GM12878 (cell line): Measurements from ENCODE around the gene STAB2. TPM values are rescaled to one million over a fixed set of nuclear protein-coding genes. Genes with fewer than 3 reads are reported as not detected.

Experiments
- ATAC-seq: fragments of 200-7000 bp; cut with Tn5 transposase; 3 replicates; pipeline ENCODE4 v1.9.1; 2020; ENCODE audit warnings: mild to moderate bottlenecking, moderate library complexity
- BruUV-seq: library from RNA; stranded (reverse); fragments of 400-500 nt; replicated peaks from 2 replicates; lab custom pipeline; 2021; lab: Mats Ljungman, UMichigan
- CTCF ChIA-PET: fragments of 300-600 bp; sonication (Branson Sonifier 250); formaldehyde crosslinking; extraction: SDS; loops from one replicate; lab custom pipeline; 2021; ENCODE audit warnings: inconsistent platforms; lab: Yijun Ruan, JAX
- POLR2A ChIA-PET: fragments of 350-600 bp; formaldehyde crosslinking; extraction: SDS; loops from one replicate; lab custom pipeline; 2021; ENCODE audit warnings: inconsistent platforms; lab: Charles Lee
- RAD21 ChIA-PET: fragments of 300-600 bp; sonication (Branson Sonifier 250); formaldehyde crosslinking; loops from one replicate; lab custom pipeline; 2023; ENCODE audit warnings: antibody characterized with exemption; ENCODE audit not compliant: unreplicated experiment; lab: Charles Lee
- SMC1A ChIA-PET: fragments of 300-600 bp; sonication (Branson Sonifier 250); formaldehyde crosslinking; loops from one replicate; lab custom pipeline; 2023; ENCODE audit not compliant: unreplicated experiment, uncharacterized antibody; lab: Charles Lee
- DNase-seq: peaks from one replicate; pipeline ENCODE4 v3.0.0-alpha.2; 2011; ENCODE audit warnings: low read depth, low spot score
- FAIRE-seq: peaks from 3 replicates; lab custom pipeline; 2011; peaks lifted over from hg19 to GRCh38; lab: Jason Lieb, UNC
- H2AFZ ChIP-seq: 2 replicates; pipeline ENCODE4 v1.6.0; 2011; ENCODE audit warnings: low read depth, low read length, control low read depth; ENCODE audit not compliant: control insufficient read depth
- H3K27ac ChIP-seq: 2 replicates; pipeline ENCODE4 v1.5.1; 2011; ENCODE audit warnings: control low read depth; ENCODE audit not compliant: control insufficient read depth, insufficient read depth
- H3K27me3 ChIP-seq, 2 experiments: replicated peaks in 1 of 2; 2 replicates each; pipeline versions ENCODE4 v1.6.0 to v1.6.1; 2011; ENCODE audit warnings: low read length in 1 of 2; ENCODE audit not compliant: control insufficient read depth in 2 of 2, insufficient read depth in 2 of 2
- H3K36me3 ChIP-seq, 2 experiments: 2 replicates each; pipeline ENCODE4 v1.5.1; 2011; ENCODE audit warnings: low read length in 1 of 2; ENCODE audit not compliant: control insufficient read depth in 2 of 2, insufficient read depth in 2 of 2
- H3K4me1 ChIP-seq: 2 replicates; pipeline ENCODE4 v1.6.1; 2011; ENCODE audit warnings: mild to moderate bottlenecking, low read length, moderate library complexity, mixed read lengths; ENCODE audit not compliant: control insufficient read depth, insufficient read depth
- H3K4me2 ChIP-seq: 2 replicates; pipeline ENCODE4 v1.6.0; 2011; ENCODE audit warnings: control low read depth; ENCODE audit not compliant: control insufficient read depth, insufficient read depth
- H3K4me3 ChIP-seq: fragments of 200-600 bp; sonication (generic); 2 replicates; pipeline ENCODE4 v1.5.1; 2016
- H3K79me2 ChIP-seq: 2 replicates; pipeline ENCODE4 v1.6.0; 2011; ENCODE audit warnings: low read length; ENCODE audit not compliant: control insufficient read depth, insufficient read depth
- H3K9ac ChIP-seq: 2 replicates; pipeline ENCODE4 v1.8.0; 2011; ENCODE audit warnings: low read length, control low read depth, mixed read lengths; ENCODE audit not compliant: control insufficient read depth, insufficient read depth
- H3K9me3 ChIP-seq: replicated peaks from 3 replicates; pipeline ENCODE4 v1.5.1; 2011; ENCODE audit warnings: mild to moderate bottlenecking, low read length; ENCODE audit not compliant: control insufficient read depth, insufficient read depth
- H4K20me1 ChIP-seq: 2 replicates; pipeline ENCODE4 v1.6.0; 2011; ENCODE audit not compliant: control insufficient read depth, insufficient read depth
- BCL3 ChIP-seq: IDR thresholded peaks from 2 replicates; pipeline ENCODE4 v1.6.1; 2011; ENCODE audit warnings: borderline replicate concordance, low read depth, mild to moderate bottlenecking, moderate library complexity, low read length; ENCODE audit not compliant: insufficient read depth, poor library complexity, severe bottlenecking
- KLF5 ChIP-seq: fragments of 450-650 bp; IDR thresholded peaks from 2 replicates; pipeline ENCODE4 v1.6.1; 2014; ENCODE audit warnings: mild to moderate bottlenecking; ENCODE audit not compliant: partially characterized antibody
- SREBF2 ChIP-seq: IDR thresholded peaks from 2 replicates; pipeline ENCODE4 v1.6.1; 2012; ENCODE audit warnings: mild to moderate bottlenecking, low read length
- SUPT20H ChIP-seq: IDR thresholded peaks from 2 replicates; pipeline ENCODE4 v1.6.1; 2011; ENCODE audit warnings: low read depth, mild to moderate bottlenecking, low read length, moderate library complexity, borderline replicate concordance; ENCODE audit not compliant: control insufficient read depth
- TBL1XR1 ChIP-seq: IDR thresholded peaks from 2 replicates; pipeline ENCODE4 v1.6.1; 2012; ENCODE audit warnings: low read depth, low read length, improper control_type of control experiment
- WGBS: methylation state at CpG from one replicate; pipeline ENCODE4 v1.1.6; 2016; ENCODE audit warnings: low lambda C conversion rate; ENCODE audit not compliant: insufficient replicate concordance, insufficient coverage; ENCODE audit errors: missing lambda C conversion rate; 5-methylcytosine and 5-hydroxymethylcytosine counted together
- in situ Hi-C: fragments of 300-500 bp; cut with MboI; formaldehyde crosslinking; loops from 9 replicates; pipeline ENCODE4 v1.14.3; 2018; ENCODE audit warnings: mixed read lengths
- intact Hi-C: fragments of 100-400 bp; cut with micrococcal nuclease; formaldehyde crosslinking; loops from one replicate; pipeline ENCODE4 v1.14.2; 2022; ENCODE audit not compliant: unreplicated experiment
- polyA plus RNA-seq, 11 experiments: library from polyadenylated mRNA; depleted of rRNA in 4 of 11; unstranded in 6 of 11; stranded (reverse) in 5 of 11; fragments of >200 nt; fragmentation: Nextera tagmentation in 4 of 11; fragmentation: Illumina TruSeq in 1 of 11; extraction: Ambion mirVana in 4 of 11; extraction: Trizol in 1 of 11; gene quantifications; 1 replicate in 1 of 11; 2 replicates in 10 of 11; pipeline versions ENCODE4 v1.2.1 to v1.2.3, GENCODE V29; 2011 to 2016; ENCODE audit warnings: inconsistent platforms in 2 of 11, missing spikeins in 2 of 11, low read depth in 1 of 11
- total RNA-seq, 4 experiments: library from RNA; depleted of rRNA in 3 of 4; stranded (reverse); fragments of >200 nt in 3 of 4; fragmentation: Illumina TruSeq in 1 of 4; extraction: Trizol in 1 of 4; gene quantifications; 2 replicates each; pipeline versions ENCODE4 v1.2.1 to v1.2.3, GENCODE V29; 2013 to 2021
- TF ChIP-seq, protein P1 (sequence below): fragments of 450-650 bp; IDR thresholded peaks from 2 replicates; pipeline ENCODE4 v1.6.1; 2017; ENCODE audit warnings: mild to moderate bottlenecking
- TF ChIP-seq, protein P2 (sequence below): fragments of 450-650 bp; formaldehyde crosslinking; IDR thresholded peaks from 2 replicates; pipeline ENCODE4 v1.4.0; 2020; ENCODE audit warnings: mild to moderate bottlenecking, moderate library complexity

Gene STAB2
- total and polyA plus RNA-seq, 10 of the 15 experiments (the other 5 are each of a cell fraction or from before 2014, with no cell fraction given): 0.37 TPM; not detected in 9

GRCh38 chr12:103688376-103689063, 101.4 kb downstream of the STAB2 start:
- no peaks in the 10 kb centered on the region for H3K36me3 ChIP-seq
- ChIA-PET RAD21 (no interaction called here), SMC1A (no interaction called here), POLR2A (interaction anchor here (0.5 to 1.4 kb wide), 2 partner anchors 10 to 109 kb away, joined by 4 to 5 read pairs; no protein-coding TSS in a partner anchor), CTCF (interaction anchor here (0.6 to 1.4 kb wide), 4 partner anchors 10 to 1155 kb away, joined by 3 to 4 read pairs (median 3); no protein-coding TSS in a partner anchor)
- in situ Hi-C loops: no loop called here
- 25% methylated on average over 6 of the region's 6 CpGs for WGBS
- DNase-seq (no peak), ATAC-seq (peak; percentile 36; the same call in 1 of the 3 replicates), FAIRE-seq (no peak)
- H3K79me2 ChIP-seq: no peaks in the 10 kb centered on the region
- H3K4me1 ChIP-seq: no peaks in the 10 kb centered on the region
- no peak overlapping the region for H3K4me2 ChIP-seq
- TF ChIP-seq TBL1XR1 (no peak), SREBF2 (no peak), SUPT20H (no peak), KLF5 (no peak), BCL3 (no peak)
- TF ChIP-seq, protein P1, sequence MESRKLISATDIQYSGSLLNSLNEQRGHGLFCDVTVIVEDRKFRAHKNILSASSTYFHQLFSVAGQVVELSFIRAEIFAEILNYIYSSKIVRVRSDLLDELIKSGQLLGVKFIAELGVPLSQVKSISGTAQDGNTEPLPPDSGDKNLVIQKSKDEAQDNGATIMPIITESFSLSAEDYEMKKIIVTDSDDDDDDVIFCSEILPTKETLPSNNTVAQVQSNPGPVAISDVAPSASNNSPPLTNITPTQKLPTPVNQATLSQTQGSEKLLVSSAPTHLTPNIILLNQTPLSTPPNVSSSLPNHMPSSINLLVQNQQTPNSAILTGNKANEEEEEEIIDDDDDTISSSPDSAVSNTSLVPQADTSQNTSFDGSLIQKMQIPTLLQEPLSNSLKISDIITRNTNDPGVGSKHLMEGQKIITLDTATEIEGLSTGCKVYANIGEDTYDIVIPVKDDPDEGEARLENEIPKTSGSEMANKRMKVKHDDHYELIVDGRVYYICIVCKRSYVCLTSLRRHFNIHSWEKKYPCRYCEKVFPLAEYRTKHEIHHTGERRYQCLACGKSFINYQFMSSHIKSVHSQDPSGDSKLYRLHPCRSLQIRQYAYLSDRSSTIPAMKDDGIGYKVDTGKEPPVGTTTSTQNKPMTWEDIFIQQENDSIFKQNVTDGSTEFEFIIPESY: no peak
- TF ChIP-seq, protein P2, sequence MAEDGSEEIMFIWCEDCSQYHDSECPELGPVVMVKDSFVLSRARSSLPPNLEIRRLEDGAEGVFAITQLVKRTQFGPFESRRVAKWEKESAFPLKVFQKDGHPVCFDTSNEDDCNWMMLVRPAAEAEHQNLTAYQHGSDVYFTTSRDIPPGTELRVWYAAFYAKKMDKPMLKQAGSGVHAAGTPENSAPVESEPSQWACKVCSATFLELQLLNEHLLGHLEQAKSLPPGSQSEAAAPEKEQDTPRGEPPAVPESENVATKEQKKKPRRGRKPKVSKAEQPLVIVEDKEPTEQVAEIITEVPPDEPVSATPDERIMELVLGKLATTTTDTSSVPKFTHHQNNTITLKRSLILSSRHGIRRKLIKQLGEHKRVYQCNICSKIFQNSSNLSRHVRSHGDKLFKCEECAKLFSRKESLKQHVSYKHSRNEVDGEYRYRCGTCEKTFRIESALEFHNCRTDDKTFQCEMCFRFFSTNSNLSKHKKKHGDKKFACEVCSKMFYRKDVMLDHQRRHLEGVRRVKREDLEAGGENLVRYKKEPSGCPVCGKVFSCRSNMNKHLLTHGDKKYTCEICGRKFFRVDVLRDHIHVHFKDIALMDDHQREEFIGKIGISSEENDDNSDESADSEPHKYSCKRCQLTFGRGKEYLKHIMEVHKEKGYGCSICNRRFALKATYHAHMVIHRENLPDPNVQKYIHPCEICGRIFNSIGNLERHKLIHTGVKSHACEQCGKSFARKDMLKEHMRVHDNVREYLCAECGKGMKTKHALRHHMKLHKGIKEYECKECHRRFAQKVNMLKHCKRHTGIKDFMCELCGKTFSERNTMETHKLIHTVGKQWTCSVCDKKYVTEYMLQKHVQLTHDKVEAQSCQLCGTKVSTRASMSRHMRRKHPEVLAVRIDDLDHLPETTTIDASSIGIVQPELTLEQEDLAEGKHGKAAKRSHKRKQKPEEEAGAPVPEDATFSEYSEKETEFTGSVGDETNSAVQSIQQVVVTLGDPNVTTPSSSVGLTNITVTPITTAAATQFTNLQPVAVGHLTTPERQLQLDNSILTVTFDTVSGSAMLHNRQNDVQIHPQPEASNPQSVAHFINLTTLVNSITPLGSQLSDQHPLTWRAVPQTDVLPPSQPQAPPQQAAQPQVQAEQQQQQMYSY (CRISPR knock-in tag): no peak
- H3K27ac ChIP-seq: no peak overlapping the region
- no TSS peak for BruUV-seq
- H2AFZ ChIP-seq: no peak overlapping the region
- H3K4me3 ChIP-seq: no peak overlapping the region
- no peaks in the 10 kb centered on the region for H4K20me1 ChIP-seq
- no peaks in the 10 kb centered on the region for H3K27me3 ChIP-seq
- H3K9me3 ChIP-seq: no peaks in the 10 kb centered on the region
- intact Hi-C loops: no loop called here
- no peak overlapping the region for H3K9ac ChIP-seq
